Right atrium auricular region (tissue), 2 donors: ENCODE measurements around the gene ZNF511. TPM values are rescaled to one million over a fixed set of nuclear protein-coding genes. Genes with fewer than 3 reads are reported as not detected.

Experiments used
- DNase-seq: peaks from one replicate; pipeline ENCODE4 v3.0.0-alpha.2; 2019; ENCODE audit warnings: low spot score
- H3K27ac ChIP-seq, 2 donors: fragments of 200-600 bp; sonication (generic); 1 replicate in 1 of 2; 2 replicates in 1 of 2; pipeline ENCODE4 v1.5.1; 2016 to 2019
- H3K27me3 ChIP-seq, 2 donors: fragments of 200-600 bp; sonication (generic); one replicate each; pipeline versions ENCODE4 v1.5.1 to v1.6.0; 2017 to 2019
- H3K36me3 ChIP-seq: fragments of 200-600 bp; sonication (generic); one replicate; pipeline ENCODE4 v1.5.1; 2016
- H3K4me1 ChIP-seq, 2 donors: fragments of 200-600 bp; sonication (generic); one replicate each; pipeline versions ENCODE4 v1.5.1 to v1.6.0; 2017 to 2019
- H3K4me3 ChIP-seq, 2 donors: fragments of 200-600 bp; sonication (generic); 1 replicate in 1 of 2; 2 replicates in 1 of 2; pipeline ENCODE4 v1.5.1; 2017 to 2019; ENCODE audit warnings: mild to moderate bottlenecking in 1 of 2, moderate library complexity in 1 of 2
- H3K9me3 ChIP-seq, 2 donors: fragments of 200-600 bp; sonication (generic); one replicate each; pipeline ENCODE4 v1.5.1; 2019
- CTCF ChIP-seq, 2 donors: fragments of 200-600 bp; sonication (generic); IDR thresholded peaks; one replicate each; pipeline ENCODE4 v1.5.1; 2019; ENCODE audit warnings: antibody characterized with exemption in 2 of 2
- total RNA-seq, 2 donors: library from RNA; depleted of rRNA; stranded (reverse); fragments of >200 nt; gene quantifications; one replicate each; pipeline ENCODE4 v1.1.0, GENCODE V29; 2016

The ZNF511 gene
- total RNA-seq, 2 donors from 2014 or later = 28.1 to 31.9 TPM

GRCh38 chr10:133349577-133350011 is 40.9 kb downstream of the ZNF511 start:
- no peak overlapping the region for H3K27ac ChIP-seq
- no peaks in the 10 kb centered on the region for H3K4me1 ChIP-seq
- no peak for TF ChIP-seq CTCF (IDR thresholded peaks at IDR 0.05)
- DNase-seq = no peak
- no peaks in the 10 kb centered on the region for H3K27me3 ChIP-seq
- H3K36me3 ChIP-seq = no peaks in the 10 kb centered on the region
- no peaks in the 10 kb centered on the region for H3K9me3 ChIP-seq
- no peak overlapping the region for H3K4me3 ChIP-seq

- Histone ChIP-seq H3K4me1 (no peaks in the 10 kb centered on the region), H3K4me3 (no peak overlapping the region), H3K27me3 (no peaks in the 10 kb centered on the region), H3K9me3 (no peaks in the 10 kb centered on the region), H3K27ac (no peak overlapping the region), H3K36me3 (no peaks in the 10 kb centered on the region)
- DNase-seq = no peak
- no peak for TF ChIP-seq CTCF (IDR thresholded peaks at IDR 0.05)
Measured at GRCh38 chr10:133350283-133350949, 41.7 kb downstream of the ZNF511 start.

DNA sequence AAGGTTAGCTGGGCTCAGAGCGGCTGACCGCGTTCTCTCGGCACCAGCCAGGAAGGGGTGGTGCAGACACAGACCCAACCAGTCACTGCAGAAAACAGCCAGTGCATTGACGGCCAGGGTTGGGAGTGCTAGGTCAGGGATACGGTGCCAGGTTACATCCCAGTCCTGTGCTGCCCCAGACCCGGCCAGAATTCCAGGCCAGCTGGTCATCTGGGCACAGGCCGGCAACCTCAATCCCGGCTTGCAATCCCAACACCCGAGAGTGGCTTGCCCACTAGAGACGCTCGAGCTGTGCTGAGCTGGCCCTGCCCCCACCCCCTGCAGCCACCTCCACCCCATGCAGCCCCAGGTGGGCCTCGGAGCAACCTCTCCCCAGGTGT is 42.2 kb downstream of the ZNF511 start:
- DNase-seq = no peak
- H3K27me3 ChIP-seq = no peaks in the 10 kb centered on the region
- no peaks in the 10 kb centered on the region for H3K9me3 ChIP-seq
- no peak overlapping the region for H3K4me3 ChIP-seq
- no peaks in the 10 kb centered on the region for H3K4me1 ChIP-seq
- TF ChIP-seq CTCF (IDR thresholded peaks at IDR 0.05) = no peak
- H3K36me3 ChIP-seq = no peaks in the 10 kb centered on the region
- H3K27ac ChIP-seq = no peak overlapping the region

DNA sequence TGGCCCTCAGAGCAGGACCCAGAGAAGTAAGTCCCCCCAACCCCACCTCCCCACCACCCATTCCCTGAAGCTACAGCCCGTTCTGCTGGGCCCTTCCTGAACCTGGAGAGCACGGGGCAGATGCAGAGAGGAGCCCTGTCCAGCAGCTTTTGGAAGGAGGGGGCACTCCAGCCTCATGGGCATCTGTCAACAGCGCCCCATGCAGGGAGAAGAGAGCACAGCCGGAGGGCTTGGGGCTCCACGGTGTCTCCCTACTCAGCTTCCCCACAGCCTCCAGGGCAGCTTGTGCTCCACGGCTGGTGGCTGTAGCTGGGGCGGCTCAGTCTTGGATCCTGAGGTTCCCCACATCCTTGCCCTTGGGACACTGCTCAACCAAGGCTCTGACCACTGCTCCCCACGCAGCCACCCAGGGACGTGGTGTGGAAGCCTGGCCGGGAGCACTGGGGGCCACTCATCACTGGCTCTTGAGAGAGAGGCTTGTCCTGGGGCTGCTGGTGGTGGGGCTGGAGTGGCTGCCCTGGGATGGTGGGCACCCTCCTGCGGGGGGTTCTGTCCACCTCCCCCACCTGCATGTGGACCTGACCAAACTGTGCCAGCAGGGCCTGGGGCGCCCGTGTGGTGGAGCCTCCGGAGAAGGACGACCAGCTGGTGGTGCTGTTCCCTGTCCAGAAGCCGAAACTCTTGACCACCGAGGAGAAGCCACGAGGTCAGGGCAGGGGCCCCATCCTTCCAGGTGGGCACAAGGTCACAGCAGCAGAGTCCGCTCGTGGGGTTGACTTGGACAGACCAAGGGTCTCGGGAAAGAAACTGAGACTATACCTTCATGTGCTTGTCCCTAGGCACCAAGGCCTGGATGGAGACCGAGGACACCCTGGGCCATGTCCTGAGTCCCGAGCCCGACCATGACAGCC is 42.9 kb downstream of the ZNF511 start:
- no peaks in the 10 kb centered on the region for H3K27me3 ChIP-seq
- peaks cover 0 to 5% of the 10 kb centered on the region in 2 donors for H3K4me1 ChIP-seq
- DNase-seq = no peak
- no peak overlapping the region for H3K4me3 ChIP-seq
- no peaks in the 10 kb centered on the region for H3K9me3 ChIP-seq
- no peaks in the 10 kb centered on the region for H3K36me3 ChIP-seq
- TF ChIP-seq CTCF (IDR thresholded peaks at IDR 0.05) = no peak
- no peak overlapping the region for H3K27ac ChIP-seq

DNA sequence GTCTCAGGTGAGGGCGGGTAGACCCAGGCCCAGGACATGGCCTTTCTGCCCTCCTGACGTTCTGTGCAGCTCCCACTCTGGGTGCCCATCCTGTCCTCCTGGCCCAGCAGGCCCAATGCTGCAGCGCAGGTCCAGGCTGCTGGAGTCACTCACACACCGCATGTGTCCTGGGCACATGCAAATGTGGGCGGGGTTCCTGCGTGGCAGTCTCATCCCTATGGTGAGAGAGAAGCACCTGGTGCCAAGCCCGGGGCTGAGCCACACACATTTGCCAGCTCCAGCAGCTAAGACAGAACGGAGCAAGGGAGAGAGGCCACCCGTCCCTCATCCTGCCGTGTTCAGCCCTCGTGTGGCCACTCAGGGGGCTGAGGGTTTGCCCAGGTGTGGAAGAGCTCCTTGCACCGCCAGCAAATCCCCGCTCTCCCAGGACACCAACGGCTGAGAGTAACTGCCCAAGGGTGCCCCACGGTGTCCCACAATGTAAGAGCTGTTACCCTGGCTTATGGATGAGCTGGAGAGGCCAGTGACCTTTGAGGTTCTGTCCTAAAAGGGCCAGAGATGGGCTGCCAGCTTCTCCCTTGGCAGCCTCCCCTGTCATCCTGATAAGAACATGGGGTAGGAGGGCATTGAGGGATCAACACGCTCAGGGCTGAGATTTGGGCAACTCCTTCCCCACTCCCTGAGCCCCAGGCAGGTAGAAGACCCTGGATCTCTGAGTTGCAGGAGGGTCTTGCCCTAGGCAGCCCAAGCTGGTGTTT is 44.7 kb downstream of the ZNF511 start:
- no peak for TF ChIP-seq CTCF (IDR thresholded peaks at IDR 0.05)
- Histone ChIP-seq H3K4me1 (peaks cover 0 to 17% of the 10 kb centered on the region in 2 donors), H3K27ac (no peak overlapping the region), H3K36me3 (no peaks in the 10 kb centered on the region), H3K4me3 (no peak overlapping the region), H3K27me3 (no peaks in the 10 kb centered on the region), H3K9me3 (no peaks in the 10 kb centered on the region)
- no peak for DNase-seq
